Right ventricle myocardium superior (tissue), 1 donor: ENCODE results near the gene HTR2B. TPM values are rescaled to one million over a fixed set of nuclear protein-coding genes. Genes with fewer than 3 reads are reported as not detected.

Experiments used
- ATAC-seq: fragments of 200-7000 bp; cut with Tn5 transposase; one replicate; pipeline ENCODE4 v1.9.1; 2020; ENCODE audit warnings: mild to moderate bottlenecking; ENCODE audit not compliant: poor library complexity
- DNase-seq: peaks from one replicate; pipeline ENCODE4 v3.0.0-alpha.2; 2020
- intact Hi-C: fragments of 100-400 bp; cut with DNase I; formaldehyde crosslinking; loops from one replicate; pipeline ENCODE4 v1.11.2; 2022
- total RNA-seq: library from RNA; stranded (reverse); fragmentation: NEBNext Ultra II Directional; extraction: Animal tissue kit (Norgen Biotek cat#: 25700); gene quantifications from one replicate; pipeline ENCODE4 v1.2.1, GENCODE V29; 2021
- donor health status: DM: no; HTN: yes; CAD: no; lungs with severe emphysema.

Gene HTR2B
- total RNA-seq, 1 donor from 2014 or later, result 0.24 TPM

DNA sequence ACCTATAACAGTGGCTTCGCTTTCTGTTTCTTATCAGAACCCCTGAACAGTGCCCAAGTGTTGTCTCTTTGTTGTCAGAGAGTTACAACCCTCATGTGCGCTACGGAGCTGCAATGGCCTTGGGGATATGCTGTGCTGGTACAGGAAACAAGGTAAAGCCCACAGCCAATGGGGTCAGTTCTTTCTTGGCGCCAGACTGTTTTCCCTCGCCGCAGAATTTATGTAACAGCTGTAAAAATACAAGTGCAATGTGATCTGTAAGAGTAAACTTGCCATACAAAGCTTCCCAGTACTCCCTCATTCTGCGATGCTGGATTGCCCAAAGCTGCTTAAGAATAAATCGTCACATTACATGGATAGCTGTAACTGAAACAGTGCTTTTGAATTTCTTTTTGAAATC, 13.9 kb upstream of the HTR2B start:
- ATAC-seq, result no peak
- no peak for DNase-seq
- intact Hi-C loops, result no loop called here

- DNase-seq (no peak), ATAC-seq (no peak)
- intact Hi-C loops, result no loop called here
Observed at GRCh38 chr2:231134910-231135655, 10.2 kb upstream of the HTR2B start.

DNA sequence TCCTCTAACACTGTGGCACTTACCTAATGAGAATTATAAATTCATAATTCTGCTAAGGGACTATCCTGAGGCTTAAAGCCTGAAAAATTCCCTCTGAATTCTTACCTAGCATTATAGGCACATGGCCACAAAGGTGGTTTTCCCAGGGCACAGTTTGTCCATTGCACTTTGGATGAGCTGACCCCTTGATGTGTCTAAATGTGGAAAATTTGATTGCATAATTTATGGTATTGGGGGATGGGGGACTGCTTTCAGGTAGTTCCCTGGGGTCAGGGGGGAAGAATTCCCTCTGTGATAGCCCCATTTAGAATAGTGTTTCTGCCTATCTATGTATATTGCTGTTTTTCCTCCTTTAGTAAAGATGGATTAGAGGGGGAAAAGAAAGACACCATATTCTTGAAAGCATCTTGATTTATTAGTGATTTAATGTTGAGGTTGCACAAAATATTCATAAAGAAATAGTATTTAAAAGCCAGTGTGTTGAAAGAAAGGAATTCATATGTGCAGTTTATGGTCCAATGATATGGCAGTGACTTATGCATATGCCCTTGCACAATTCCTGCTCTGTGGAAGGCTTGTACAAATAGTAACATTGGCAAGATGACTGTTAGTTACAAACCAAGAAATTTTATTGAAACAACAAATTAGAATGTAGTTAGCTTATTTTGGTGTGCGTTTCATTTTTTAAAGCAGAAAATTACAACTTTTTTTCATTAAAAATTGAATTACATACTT, 8.7 kb upstream of the HTR2B start:
- DNase-seq (no peak), ATAC-seq (no peak)
- intact Hi-C loops, result no loop called here

- ATAC-seq (no peak), DNase-seq (no peak)
- intact Hi-C loops, result no loop called here
Observed at GRCh38 chr2:231132129-231132528, 7.3 kb upstream of the HTR2B start.

DNA sequence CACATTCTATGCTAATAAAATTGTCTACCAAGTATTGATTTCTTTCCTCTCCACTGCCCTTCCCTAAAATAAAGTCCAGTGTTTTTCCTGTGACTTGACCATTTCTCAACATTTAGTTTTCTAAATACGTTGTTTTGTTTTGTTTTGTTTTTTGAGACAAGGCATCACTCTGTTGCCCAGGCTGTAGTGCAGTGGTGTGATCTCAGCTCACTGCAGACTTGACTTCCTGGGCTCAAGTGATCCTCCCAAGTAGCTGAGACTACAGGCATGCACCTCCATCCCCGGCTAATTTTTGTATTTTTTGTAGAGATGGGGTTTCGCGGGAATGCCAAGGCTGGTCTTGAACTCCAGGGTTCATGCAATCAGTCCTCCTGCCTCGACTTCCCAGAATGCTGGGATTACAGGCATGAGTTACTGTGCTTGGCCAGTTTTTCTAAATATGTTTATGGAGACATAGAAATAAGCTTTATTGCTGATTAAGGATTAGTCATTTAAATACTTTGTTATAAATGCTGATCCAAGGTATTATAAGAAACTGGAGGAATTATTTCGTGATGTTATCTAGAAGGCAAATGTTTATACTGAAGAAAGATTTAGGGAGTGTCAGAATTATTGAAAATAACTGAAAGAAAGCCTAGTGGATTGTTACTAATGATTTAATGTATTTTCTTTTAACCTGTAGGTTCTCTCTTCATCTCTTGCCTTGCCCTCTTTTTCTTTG, 5.7 kb upstream of the HTR2B start:
- ATAC-seq (no peak), DNase-seq (no peak)
- intact Hi-C loops, result no loop called here

DNA sequence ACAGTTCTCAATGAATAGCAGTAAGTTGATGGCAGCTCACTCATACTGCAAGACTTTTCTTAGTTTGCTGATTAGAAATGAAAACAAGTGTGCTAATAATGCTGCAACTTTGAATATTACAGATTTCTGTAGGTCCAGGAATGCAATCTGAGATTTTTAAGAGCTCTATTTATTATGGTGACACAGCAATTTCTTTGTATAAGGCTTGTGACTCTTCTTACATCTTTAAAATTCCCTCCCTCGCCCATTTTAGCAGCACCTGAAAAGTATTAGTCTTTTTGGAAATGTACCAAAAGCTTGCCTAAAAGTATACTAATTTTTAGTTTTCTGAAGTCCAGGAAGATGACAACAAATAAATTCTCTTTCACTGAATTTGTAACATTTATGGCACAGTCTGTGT, 4.4 kb upstream of the HTR2B start:
- no peak for ATAC-seq
- no peak for DNase-seq
- intact Hi-C loops, result no loop called here

DNA sequence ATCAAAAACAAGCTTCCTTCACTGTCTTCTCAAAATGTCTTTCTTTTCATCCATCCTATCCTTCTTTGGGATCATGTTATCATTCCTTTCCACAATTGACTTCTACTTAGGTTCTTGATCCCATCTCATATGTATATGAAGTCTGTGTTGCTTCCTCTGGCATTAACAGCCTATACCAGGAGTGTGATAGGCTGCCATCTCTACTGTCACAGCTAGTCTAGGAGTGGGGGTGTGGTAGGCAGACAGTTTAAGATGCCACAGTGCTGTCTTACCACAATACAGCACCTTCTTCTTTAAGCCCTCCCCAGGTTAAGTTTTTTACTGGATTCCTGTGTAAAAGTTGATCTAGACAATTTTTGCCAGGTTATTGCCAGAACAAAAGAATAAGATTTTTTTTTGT, 3.7 kb upstream of the HTR2B start:
- intact Hi-C loops, result no loop called here
- ATAC-seq (no peak), DNase-seq (no peak)

DNA sequence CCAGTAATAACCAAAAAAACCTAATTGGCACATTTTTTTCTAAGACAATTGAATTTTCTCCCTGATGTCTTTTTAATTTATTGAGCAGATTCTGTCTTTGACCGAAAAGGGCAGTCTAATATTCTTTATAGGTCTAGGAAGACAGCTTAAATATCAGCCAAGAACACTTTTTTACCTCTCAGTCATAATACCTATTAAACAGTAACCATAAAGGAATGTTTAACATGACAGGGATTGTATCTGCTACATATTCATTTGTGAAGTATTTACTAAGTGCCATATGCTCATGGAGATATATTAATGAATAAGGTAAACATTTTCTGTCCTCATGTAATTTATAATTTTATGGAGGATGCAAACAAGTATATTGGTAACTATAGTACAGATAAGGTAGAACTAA, 3.1 kb upstream of the HTR2B start:
- ATAC-seq, result no peak
- intact Hi-C loops, result no loop called here
- no peak for DNase-seq

- intact Hi-C loops, result no loop called here
Observed at GRCh38 chr2:231127480-231127879, 2.6 kb upstream of the HTR2B start.

GRCh38 chr2:231126123-231126522, 1.3 kb upstream of the HTR2B start:
- no peak for ATAC-seq
- no peak for DNase-seq
- intact Hi-C loops, result no loop called here

More at GRCh38 chr2:231127480-231127879, 2.6 kb upstream of the HTR2B start:
- ATAC-seq (no peak), DNase-seq (no peak)

DNA sequence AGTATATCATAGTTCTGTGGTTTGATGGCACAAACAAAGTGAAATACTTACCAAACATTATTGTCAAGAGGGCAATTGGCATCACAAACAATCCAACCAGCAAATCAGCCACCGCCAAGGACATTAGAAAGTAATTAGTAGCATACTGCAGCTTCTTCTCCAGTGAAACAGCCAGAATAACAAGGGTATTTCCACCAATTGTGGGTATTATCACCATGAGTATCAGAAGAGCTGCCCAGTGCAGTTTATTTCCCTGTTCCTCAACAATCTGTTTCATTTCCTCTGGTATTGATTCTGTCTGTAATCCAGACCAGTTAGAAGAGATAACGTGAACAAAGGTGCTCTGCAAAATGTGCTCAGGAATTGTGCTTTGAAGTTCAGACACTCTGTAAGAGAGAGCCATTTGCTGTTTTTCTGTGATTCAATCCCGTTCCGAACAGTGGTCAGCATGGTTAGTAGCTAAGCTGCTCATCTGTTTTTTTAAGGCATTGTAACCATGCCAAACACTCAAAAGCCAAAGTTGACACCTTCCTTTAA, 1.4 kb downstream of the HTR2B start:
- intact Hi-C loops, result no loop called here
- no peak for DNase-seq
- ATAC-seq, result peak; percentile 31

GRCh38 chr2:231118614-231118942, 6.3 kb downstream of the HTR2B start:
- intact Hi-C loops, result no loop called here
- ATAC-seq, result no peak
- no peak for DNase-seq

- intact Hi-C loops, result no loop called here
- DNase-seq (no peak), ATAC-seq (no peak)
Observed at GRCh38 chr2:231117922-231118613, 6.8 kb downstream of the HTR2B start.

- intact Hi-C loops, result no loop called here
- ATAC-seq, result no peak
- no peak for DNase-seq
Observed at GRCh38 chr2:231117148-231117547, 7.7 kb downstream of the HTR2B start.

GRCh38 chr2:231115651-231116050, 9.2 kb downstream of the HTR2B start:
- ATAC-seq (no peak), DNase-seq (no peak)
- intact Hi-C loops, result no loop called here

- no peak for DNase-seq
- ATAC-seq, result no peak
Observed at GRCh38 chr2:231113489-231113888, 11.4 kb downstream of the HTR2B start.

GRCh38 chr2:231111987-231112386, 12.9 kb downstream of the HTR2B start:
- DNase-seq (no peak), ATAC-seq (no peak)
- intact Hi-C loops, result no loop called here

More at GRCh38 chr2:231113489-231113888, 11.4 kb downstream of the HTR2B start:
- intact Hi-C loops, result no loop called here

- intact Hi-C loops, result no loop called here
- DNase-seq (no peak), ATAC-seq (peak; percentile 58)
Observed at GRCh38 chr2:231110551-231110950, 14.3 kb downstream of the HTR2B start.

GRCh38 chr2:231104115-231104713, 20.6 kb downstream of the HTR2B start:
- ATAC-seq (peak; percentile 88), DNase-seq (no peak)
- intact Hi-C loops, result loop anchor here (5.0 kb wide), 2 partner anchors 308 to 348 kb away; no protein-coding TSS in a partner anchor
